HT1080 (cell line): ENCODE measurements around the gene TRAPPC2B. TPM values are rescaled to one million over a fixed set of nuclear protein-coding genes. Genes with fewer than 3 reads are reported as not detected.
"Not testable (repeated sequence)": the region's sequence is repeated elsewhere in the genome, so short reads cannot be mapped to it uniquely, and the experiment has no call there.

Experiments used
- DNase-seq: peaks from one replicate; pipeline ENCODE4 v3.0.0-alpha.2; 2015; ENCODE audit warnings: low read depth
- total RNA-seq: library from RNA; depleted of rRNA; stranded (reverse); fragments of >200 nt; shearing (Covaris generic); gene quantifications from 2 replicates; pipeline ENCODE4 v1.2.3, GENCODE V29; 2014; rRNA removed

TRAPPC2B gene
- total RNA-seq, 1 experiment from 2014 or later: 12.2 TPM

GRCh38 chr19:57374179-57374578, 10.8 kb downstream of the TRAPPC2B start:
- DNase-seq: no peak

DNA sequence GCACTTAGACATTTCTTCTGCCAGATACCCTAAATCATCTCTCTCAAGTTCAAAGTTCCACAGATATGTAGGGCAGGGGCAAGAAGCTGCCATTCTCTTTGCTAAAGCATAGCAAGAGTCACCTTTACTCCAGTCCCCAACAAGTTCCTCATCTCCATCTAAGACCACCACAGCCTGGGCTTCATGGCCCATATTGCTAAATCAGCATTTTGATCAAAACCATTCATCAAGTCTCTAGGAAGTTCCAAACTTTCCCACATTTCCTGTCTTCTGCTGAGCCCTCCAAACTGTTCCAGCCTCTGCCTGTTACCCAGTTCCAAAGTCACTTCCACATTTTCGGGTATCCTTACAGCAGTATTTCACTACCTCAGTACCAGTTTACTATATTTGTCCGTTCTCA, 11.3 kb downstream of the TRAPPC2B start:
- DNase-seq: not testable (repeated sequence)

DNA sequence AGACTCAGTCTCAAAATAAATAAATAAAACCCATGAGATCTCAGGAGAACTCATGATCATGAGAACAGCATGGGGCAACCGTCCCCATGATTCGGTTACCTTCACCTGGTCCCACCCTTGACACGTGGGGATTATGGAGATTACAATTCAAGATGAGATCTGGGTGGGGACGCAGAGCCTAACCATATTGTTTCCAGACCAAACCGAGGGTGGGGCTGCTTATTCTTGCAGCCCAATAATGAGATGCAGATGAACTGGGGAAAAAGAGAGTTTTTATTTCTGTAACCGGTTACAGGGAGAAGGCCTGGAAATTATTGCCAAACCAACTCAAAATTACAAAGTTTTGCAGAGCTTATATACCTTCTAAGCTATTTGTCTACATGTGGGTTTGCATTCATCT, 12.8 kb downstream of the TRAPPC2B start:
- DNase-seq: no peak

- no peak for DNase-seq
Measured at GRCh38 chr19:57377498-57378146, 14.3 kb downstream of the TRAPPC2B start.

GRCh38 chr19:57380923-57381322, 17.6 kb downstream of the TRAPPC2B start:
- DNase-seq: no peak

GRCh38 chr19:57382806-57383488, 19.6 kb downstream of the TRAPPC2B start:
- no peak for DNase-seq

DNA sequence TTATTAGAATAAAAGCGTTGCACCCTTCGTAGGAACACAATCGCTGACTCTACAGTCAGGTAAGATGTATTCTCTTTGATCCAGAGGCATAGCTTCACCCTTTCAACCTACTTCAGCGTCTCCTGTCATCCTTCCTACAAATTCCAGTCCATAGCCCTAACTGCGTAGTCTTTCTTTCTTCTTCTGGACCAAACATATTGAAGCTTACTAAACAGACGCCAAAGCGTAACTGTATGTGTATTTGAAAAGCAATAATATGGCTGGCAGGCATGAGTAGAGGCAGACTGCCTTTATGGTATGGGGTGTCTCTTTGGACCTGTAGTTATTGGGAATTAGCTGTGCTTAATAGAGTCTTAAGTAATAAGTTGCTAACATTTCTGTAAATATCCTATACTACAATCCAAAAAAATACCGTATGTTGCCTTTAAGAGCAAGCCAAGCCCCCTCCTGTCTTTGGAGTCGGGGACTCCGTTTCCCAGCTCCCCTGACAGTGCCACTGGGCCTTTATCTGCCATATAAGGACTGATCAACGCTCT, 25.9 kb downstream of the TRAPPC2B start:
- no peak for DNase-seq

DNA sequence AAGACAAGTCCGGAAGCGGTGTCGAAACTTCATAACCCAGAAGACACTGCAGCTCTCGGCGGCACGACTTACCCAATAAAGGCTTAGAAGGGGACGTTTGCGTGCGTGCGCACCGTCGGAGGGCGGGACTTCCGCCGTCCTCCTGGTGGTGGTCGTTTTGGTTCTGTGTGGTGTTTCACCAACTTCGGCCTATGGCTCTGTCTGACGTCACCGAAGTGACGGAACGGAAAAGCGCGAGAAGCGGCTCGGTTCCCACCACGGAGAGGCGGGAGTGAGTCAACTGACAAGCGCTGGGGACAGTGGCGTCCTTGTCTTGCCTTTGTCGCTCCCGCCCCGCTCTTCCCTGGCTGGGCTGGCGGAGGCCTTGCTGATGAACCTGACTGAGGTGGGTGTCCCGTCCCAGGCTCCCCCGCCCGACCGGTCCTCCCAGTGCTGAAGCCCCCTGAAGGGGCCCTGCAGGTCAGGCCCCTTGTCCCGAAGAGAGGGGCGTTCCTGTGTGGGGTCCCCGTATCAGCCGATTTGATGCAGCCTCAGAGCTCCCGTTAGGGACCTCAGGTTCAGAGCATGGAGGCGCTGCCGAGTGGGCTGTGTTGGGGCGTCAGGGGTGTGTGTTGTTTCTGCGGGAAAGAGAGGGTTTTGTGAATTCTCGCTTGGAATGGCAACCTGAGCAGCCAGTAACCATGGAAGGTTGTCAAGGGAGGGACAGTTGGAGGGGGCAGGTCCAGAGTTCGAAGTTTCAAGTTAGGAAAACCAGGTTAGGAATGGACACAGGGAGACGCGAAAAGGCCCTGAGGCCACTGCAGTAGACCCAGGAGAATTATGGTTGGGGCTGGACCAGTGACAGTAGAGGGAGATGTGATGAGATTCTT, 26.6 kb downstream of the TRAPPC2B start, which contains the start of gene ZNF548:
Gene ZNF548, plus strand, starts transcription at position 125 of the 869 bp plus-strand sequence. Its CDS starts 246 bp downstream, at position 371.
- DNase-seq: peak; percentile 99

- no peak for DNase-seq
Measured at GRCh38 chr19:57395710-57396109, 32.4 kb downstream of the TRAPPC2B start.

GRCh38 chr19:57398868-57399267, 35.5 kb downstream of the TRAPPC2B start:
- no peak for DNase-seq

DNA sequence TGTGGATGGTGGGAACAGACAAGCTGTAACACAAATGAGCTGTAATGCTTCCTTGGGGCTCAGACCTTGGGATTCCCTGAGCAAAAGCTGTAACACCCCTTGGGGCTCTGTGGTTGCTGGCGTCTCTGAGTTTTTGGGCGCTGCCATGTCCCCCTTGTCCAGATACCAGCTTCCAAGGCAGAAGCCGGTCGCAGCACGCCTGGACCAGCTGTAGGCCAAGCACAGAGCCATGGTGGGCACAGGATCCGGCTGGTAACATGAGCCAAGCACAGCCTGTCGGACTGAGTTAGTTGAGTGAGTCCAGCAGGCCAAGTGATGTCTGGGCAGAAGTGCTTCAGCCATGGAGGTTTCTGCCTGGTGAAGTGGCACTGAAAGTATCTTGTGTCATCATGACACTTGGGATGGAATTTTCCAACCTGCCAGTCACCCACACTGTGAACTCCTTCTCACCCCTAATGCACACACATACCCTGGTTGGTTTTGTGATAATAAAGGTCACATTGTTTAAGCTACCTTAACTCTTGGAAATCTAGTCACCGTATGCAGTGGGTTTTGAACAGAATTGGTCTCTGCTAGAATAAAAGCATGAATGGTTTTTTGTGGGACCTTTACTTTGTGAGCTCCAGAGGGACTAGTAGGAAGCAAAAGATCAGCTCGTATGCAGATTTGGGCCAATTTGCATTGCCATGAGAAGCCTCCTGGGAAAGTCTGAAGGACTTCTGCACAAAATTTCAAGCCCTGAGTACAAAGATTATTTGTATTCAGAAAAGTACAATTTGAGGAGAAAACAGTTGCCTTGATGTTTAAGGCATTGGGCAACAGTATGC, 40.6 kb downstream of the TRAPPC2B start:
- DNase-seq: no peak

GRCh38 chr19:57406516-57407123, 43.3 kb downstream of the TRAPPC2B start:
- peak; percentile 50 for DNase-seq

DNA sequence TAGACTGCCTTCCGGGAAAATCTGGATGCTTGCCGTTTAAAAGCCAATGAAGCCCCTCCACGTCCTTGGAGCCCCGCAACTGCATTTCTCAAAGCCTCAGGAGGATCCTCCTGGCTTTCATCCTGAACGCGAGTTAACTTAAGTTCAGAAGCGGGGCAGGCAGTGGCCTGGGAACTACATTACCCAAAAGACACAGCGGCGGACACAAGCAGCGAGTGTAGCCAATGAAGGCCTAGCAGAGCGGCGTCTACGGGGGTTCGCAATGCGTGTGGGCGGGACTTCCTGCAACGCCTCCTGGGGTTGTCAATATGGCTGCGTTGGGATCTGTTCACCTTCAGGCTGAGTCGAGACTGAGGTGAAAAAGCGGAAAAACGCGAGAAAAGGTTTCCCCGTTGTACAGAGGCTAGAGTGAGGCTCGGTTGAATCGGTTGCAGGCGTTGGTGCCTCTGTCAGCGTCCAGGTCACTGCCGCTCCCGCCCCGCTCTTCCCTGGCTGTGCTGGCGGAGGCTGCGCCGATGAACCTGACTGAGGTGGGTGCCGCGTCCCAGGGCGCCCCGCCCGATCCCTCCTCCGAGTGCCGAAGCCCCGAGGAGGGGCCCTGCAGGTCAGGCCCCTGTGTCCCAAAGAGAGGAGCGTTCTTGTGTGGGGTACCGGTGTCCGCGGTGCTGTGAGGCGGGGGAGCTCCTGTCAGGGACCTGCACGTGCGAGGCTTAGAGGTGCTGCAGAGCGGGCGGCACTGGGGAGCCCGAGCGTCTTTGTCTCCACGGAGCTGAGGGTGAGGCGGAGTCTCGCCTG, 47.7 kb downstream of the TRAPPC2B start, which contains the start of gene ZNF17:
Gene ZNF17, plus strand, starts transcription at position 285 of the 795 bp plus-strand sequence. CDS start 2,455 bp downstream, outside the sequence.
- peak; percentile 89 for DNase-seq

Other genes with a start within 250 kb of the TRAPPC2B start
- gene USP29, start 243.6 kb upstream of the TRAPPC2B start, total RNA-seq: not detected in 2 replicates
- not detected in 2 replicates for gene ZIM3, start 218.3 kb upstream of the TRAPPC2B start, total RNA-seq
- gene DUXA, start 196.1 kb upstream of the TRAPPC2B start, total RNA-seq: not detected in 2 replicates
- gene ZNF264, start 172.1 kb upstream of the TRAPPC2B start, total RNA-seq: 26.9 and 32.3 TPM in 2 replicates
- 0.92 and 1.0 TPM in 2 replicates for gene AURKC, start 132.5 kb upstream of the TRAPPC2B start, total RNA-seq
- 6.4 and 7.3 TPM in 2 replicates for gene ZNF805, start 122.9 kb upstream of the TRAPPC2B start, total RNA-seq
- 22.6 and 22.7 TPM in 2 replicates for gene ZNF460, start 83.1 kb upstream of the TRAPPC2B start, total RNA-seq
- gene ZNF543, start 43.1 kb upstream of the TRAPPC2B start, total RNA-seq: 4.5 and 6.4 TPM in 2 replicates
- 5.0 and 7.0 TPM in 2 replicates for gene ZNF304, start 12.3 kb upstream of the TRAPPC2B start, total RNA-seq
- 4.0 and 6.4 TPM in 2 replicates for gene ZNF547, start within 50 bp of the TRAPPC2B start, total RNA-seq
- 9.5 and 11.6 TPM in 2 replicates for gene ZNF548, start 26.3 kb downstream of the TRAPPC2B start, total RNA-seq
- gene ZNF17, start 47.6 kb downstream of the TRAPPC2B start, total RNA-seq: 6.1 and 16.0 TPM in 2 replicates
- gene ZNF749, start 71.8 kb downstream of the TRAPPC2B start, total RNA-seq: 16.0 and 17.7 TPM in 2 replicates
- 0.14 TPM in 1 of 2 replicates, not detected in the other for gene VN1R1, start 93.6 kb downstream of the TRAPPC2B start, total RNA-seq
- gene ZNF772, start 114.0 kb downstream of the TRAPPC2B start, total RNA-seq: 11.3 and 18.0 TPM in 2 replicates
- 6.9 and 8.0 TPM in 2 replicates for gene ZNF419, start 124.2 kb downstream of the TRAPPC2B start, total RNA-seq
- gene ZNF773, start 136.4 kb downstream of the TRAPPC2B start, total RNA-seq: 21.9 and 22.3 TPM in 2 replicates
- gene ZNF549, start 163.8 kb downstream of the TRAPPC2B start, total RNA-seq: 3.7 and 4.2 TPM in 2 replicates
- gene ZNF550, start 196.3 kb downstream of the TRAPPC2B start, total RNA-seq: 7.4 and 9.5 TPM in 2 replicates
- gene ZNF416, start 215.4 kb downstream of the TRAPPC2B start, total RNA-seq: 5.1 and 5.2 TPM in 2 replicates
- 0.51 and 1.5 TPM in 2 replicates for gene ZIK1, start 220.6 kb downstream of the TRAPPC2B start, total RNA-seq
- 22.0 and 30.3 TPM in 2 replicates for gene ZNF530, start 236.3 kb downstream of the TRAPPC2B start, total RNA-seq